NCI-H2107 (cell line): ENCODE results near the gene NECAB2.

Source experiments
- DNase-seq: peaks from one replicate; lab custom pipeline; 2025; lab: John Stamatoyannopoulos, UW

NECAB2 gene

DNA sequence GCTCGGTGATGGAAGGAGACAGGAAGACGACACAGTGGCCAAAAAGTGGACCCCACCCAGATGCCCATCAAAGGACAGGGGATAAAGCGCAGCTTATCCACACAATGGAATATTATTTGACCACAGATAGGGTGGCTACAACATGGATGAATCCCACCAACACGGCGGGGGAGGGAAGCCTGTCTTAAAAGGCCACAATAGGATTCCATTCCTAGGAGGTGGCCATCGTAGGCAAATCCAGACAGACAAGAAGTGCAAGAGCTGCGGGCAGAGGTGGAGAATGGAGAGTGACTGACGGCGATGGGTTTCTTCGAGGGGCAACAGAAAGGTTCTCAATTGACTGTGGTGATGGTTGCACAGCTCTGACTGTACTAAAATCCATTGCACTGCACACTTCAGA is 58.6 kb downstream of the NECAB2 start:
- no peak for DNase-seq

DNA sequence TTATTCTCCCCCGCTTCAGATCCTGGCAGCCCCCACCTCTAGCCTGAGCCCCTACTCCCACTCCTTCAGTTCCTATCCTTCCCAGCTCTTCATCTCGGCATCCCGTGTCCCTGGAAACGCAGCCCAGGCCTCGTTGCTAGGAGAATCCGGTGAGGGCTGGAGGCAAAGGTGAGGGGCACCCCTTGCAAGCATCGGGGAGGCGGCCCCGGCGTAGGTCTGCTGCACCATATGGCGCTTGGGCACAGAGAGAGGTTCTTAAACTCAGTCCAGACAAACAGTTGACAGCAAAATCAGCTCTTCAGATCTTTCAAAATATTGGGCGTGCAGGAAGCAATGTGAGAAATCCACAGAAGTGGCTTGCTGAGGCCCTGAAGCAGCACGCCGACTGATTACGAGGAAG is 59.6 kb downstream of the NECAB2 start:
- DNase-seq, result no peak

- DNase-seq, result no peak
Measured at GRCh38 chr16:84029297-84030047, 61.4 kb downstream of the NECAB2 start.

DNA sequence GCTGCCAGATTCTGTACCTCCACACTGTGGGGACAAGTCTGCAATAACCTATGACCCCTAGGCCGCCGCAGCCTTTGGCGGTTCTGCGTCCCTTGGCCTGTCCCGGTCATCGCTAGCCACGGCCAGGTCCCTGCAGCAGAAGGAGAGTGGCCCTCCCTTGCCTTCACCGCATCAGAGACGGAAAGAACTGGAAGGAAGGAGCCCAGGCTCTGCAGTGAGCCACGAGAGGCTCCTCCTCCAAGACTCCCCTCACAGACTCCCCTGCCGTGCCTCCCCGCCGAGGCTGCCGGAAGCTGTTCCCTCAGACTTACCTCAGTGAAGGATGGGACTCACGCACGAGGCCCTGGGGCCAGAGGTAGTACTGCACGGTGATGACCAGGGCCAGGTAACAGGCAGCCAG is 63.5 kb downstream of the NECAB2 start:
- DNase-seq, result no peak

DNA sequence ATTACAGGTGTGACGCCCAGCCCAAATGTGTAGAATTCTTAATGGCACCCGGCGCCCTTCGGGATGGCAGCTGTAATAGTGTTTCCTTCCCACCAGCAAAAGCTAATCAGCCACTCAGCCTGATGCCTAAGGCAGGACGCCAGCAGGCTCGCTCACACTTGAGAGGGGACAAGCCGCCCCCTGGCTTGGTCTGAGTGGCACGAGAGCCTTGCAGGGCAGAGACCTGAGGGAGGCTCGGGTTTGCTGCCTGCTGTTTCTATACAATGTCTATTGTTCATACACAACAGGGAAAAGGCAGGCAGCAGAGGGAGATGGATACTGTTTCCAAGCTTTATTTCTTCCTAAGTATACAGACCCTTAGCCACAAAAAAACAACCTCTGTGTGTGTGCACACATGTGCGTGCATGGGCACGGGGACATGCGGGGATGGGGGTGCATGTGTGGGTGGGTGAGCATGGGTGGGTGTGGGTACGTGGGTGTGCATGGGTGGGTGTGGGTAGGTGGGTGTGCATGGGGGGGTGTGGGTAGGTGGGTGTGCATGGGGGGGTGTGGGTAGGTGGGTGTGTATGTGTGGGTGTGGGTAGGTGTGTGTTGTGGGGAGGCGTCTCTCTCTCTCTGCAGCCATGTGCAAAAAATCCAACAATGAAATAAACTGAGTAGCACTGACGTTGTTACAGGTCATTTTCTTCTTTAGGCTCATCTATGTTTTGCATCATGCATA is 64.6 kb downstream of the NECAB2 start:
- DNase-seq, result peak; percentile 47

- DNase-seq, result no peak
Measured at GRCh38 chr16:84033251-84034195, 65.5 kb downstream of the NECAB2 start.

DNA sequence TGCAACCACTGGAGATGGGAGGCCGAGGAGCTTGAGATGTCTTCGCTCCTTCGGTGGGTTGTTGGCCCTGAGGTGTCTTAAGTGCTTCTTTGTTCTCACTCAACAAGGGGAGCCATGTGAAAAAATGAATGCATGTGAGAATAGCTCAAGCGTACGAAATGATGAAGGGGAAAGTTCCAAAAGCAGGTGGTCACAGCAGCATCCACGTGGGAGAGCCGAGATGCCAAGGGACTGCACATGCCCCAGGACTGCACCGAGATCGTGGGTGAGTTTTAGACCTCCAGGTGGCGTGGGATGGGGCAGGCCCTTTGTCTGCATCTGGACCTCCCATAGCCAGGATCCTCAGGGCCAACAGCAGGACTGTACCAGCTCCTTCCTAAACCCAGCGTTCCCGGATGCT is 66.5 kb downstream of the NECAB2 start:
- no peak for DNase-seq

DNA sequence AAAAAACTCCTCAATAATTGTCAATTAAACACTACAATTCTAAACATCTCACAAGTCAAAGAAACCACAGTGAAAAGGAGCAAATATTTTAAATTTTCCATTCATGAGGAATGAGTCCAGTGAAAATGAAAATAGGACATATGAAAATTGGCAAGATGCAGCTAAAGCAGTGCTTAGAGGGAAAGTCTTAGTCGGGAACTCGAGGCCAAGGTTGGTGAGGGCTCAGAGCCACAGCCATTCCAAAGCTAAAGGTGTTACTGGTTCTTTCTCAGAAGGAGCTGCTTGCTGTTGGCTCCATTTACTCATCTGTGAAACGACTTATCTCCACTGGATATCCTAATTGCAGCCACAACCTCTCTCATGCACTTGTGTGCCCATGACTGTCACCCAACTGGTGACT is 68.1 kb downstream of the NECAB2 start:
- no peak for DNase-seq

- DNase-seq, result peak; percentile 54
Measured at GRCh38 chr16:84036982-84037425, 69.0 kb downstream of the NECAB2 start.

DNA sequence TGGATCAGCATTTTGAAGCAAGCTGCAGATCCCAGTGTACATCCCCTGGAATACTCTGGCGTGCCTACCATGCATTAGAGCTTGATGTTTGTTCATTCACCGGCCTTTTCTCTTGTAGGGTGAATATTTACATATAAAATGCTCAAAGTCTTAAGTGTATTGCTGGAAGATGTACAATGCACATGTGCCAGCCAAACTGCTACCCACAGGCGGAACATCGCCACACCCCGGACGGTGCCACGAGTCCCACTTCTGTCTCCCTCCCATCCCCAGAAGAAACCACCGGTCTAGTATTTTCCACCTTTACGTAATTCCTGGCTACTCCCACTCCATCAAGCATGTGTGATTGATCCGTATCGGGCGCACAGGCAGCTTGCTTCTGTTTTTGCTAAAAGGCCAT is 70.4 kb downstream of the NECAB2 start:
- DNase-seq, result no peak

GRCh38 chr16:84039696-84040095 is 71.7 kb downstream of the NECAB2 start:
- no peak for DNase-seq

- DNase-seq, result no peak
Measured at GRCh38 chr16:84040226-84040822, 72.3 kb downstream of the NECAB2 start.

GRCh38 chr16:84040823-84041820 is 73.1 kb downstream of the NECAB2 start:
- peak; percentile 27 for DNase-seq

GRCh38 chr16:84041881-84042280 is 73.8 kb downstream of the NECAB2 start:
- DNase-seq, result no peak

GRCh38 chr16:84042308-84042878 is 74.3 kb downstream of the NECAB2 start, which contains the start of gene SLC38A8:
Gene SLC38A8 (minus strand): TSS chr16:84042795. CDS start chr16:84042157, 638 bp downstream.
- DNase-seq, result no peak

- DNase-seq, result peak; percentile 94
Measured at GRCh38 chr16:84042879-84043485, 74.9 kb downstream of the NECAB2 start.

- DNase-seq, result no peak
Measured at GRCh38 chr16:84043486-84044117, 75.6 kb downstream of the NECAB2 start.

DNA sequence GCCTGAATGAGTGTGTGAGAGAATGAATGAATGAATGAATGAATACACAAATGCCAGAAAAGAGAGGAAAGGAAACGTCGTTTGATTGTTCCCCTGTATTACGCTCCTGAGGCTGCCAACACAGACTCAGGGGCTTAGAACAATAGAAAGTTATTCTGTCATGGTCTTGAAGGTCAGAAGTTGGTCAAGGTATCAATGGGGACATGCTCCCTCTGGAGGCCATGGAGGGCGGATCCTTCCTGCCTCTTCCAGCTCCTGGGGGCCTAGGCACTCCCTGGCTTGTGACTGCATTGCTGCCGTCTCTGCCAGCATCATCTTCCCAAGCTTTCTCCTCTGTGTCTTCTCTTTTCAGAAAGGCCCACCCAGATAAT is 76.1 kb downstream of the NECAB2 start:
- no peak for DNase-seq
